ENCODE results near the gene FYCO1. TPM values are rescaled to one million over a fixed set of nuclear protein-coding genes. Genes with fewer than 3 reads are reported as not detected.

Gene FYCO1
- total and polyA plus RNA-seq, 9 of the 15 experiments (the other 6 are each of a cell fraction or from before 2014, with no cell fraction given), result 2.1 to 13.8 (median 7.4) TPM

DNA sequence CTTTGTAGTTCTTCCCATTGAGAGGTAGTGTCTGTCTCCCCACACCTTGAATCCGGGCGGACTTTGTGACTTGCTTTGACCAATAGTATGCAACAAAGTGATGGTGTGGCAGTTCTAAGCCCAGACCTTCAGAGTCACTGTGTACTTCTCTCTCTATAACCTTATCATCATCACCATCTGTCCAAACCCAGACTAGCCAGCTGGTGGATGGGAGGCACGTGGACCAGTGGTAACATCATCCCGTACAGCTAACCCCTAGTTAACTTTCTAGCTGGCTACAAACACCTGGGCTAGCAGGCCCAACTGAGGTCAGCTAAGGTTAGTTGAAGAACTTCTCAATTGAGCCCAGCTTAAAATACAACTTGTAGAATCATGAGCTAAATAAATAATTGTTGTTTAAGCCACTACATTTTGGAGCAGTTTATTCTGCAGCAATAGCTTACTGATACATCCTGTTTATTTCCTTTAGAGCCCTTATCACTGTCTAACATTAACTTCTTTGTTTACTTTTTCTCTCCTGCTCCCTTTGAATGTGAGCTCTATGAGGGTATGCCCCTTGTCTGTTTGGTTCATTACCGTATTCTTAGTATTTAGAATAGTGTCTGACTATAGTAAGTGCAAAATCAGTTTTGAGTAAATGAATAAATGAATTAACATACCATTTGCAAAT, 120.8 kb downstream of the FYCO1 start (continued):
- TF ChIP-seq FOXA3 (CRISPR knock-in tag; conservative IDR thresholded peaks at IDR 0.05 in 1 of 2, IDR thresholded peaks at IDR 0.05 in 1 of 2) (peak in 1 of 2 experiments; percentile 81; a peak in 2 of 4 replicates), CREBBP (IDR thresholded peaks at IDR 0.05; ENCODE audit: low read depth, low read length) (no peak)

DNA sequence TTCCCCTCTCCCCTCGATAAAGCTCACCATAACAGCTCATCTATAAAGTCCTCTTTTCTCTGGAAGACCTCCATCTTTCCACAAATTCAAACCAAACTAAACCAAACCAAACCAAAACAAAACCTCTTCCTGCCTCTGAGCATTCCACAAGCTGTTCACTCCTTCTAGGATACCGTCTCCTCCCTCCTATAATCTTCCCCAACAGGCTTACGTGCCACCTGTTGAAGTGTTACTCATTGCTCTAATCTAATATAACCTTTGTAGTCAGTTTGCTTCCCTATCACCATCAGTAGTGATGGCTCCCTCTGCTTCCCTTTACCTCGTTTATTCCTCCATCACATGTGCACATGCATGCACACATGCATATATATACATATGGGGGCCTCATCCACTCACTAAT, 122.0 kb downstream of the FYCO1 start:
- no peaks in the 10 kb centered on the region for H4K20me1 ChIP-seq (replicated peaks; ENCODE audit: control insufficient read depth, insufficient read depth, low read length)
- no peak for TF ChIP-seq SNRNP70 (optimal IDR thresholded peaks at IDR 0.05; ENCODE audit: low read depth, low read length)
- no peak for TF ChIP-seq FOXK1 (CRISPR knock-in tag; IDR thresholded peaks at IDR 0.05; ENCODE audit: borderline replicate concordance)
- peak; percentile 69 for TF ChIP-seq CBFA2T3 (IDR thresholded peaks at IDR 0.05)
- no peak for TF ChIP-seq ZSCAN32 (CRISPR knock-in tag; IDR thresholded peaks at IDR 0.05)
- no peak for TF ChIP-seq HCFC1 (IDR thresholded peaks at IDR 0.05; ENCODE audit: low read depth, low read length)
- TF ChIP-seq ZNF133 (CRISPR knock-in tag; IDR thresholded peaks at IDR 0.05), result no peak
- no peak for TF ChIP-seq FOS (IDR thresholded peaks at IDR 0.05; ENCODE audit: extremely low read depth, insufficient read length)
- TF ChIP-seq NCOR1 (IDR thresholded peaks at IDR 0.05), result no peak
- no peak for TF ChIP-seq MCM2 (IDR thresholded peaks at IDR 0.05; ENCODE audit: low read depth)
- no peak for TF ChIP-seq SMARCE1 (IDR thresholded peaks at IDR 0.05)
- TF ChIP-seq PTTG1 (tag; IDR thresholded peaks at IDR 0.05; ENCODE audit: low read depth), result no peak
- TF ChIP-seq TCF3 (CRISPR knock-in tag; IDR thresholded peaks at IDR 0.05), result 0 out of 2 replicates have a peak, but pooled peaks have one; percentile 8
- TF ChIP-seq ZNF444 (CRISPR knock-in tag; IDR thresholded peaks at IDR 0.05), result no peak
- TF ChIP-seq ZFP91 (CRISPR knock-in tag; IDR thresholded peaks at IDR 0.05), result no peak
- peak in 1 of 2 experiments; percentile 33; a peak in 1 of 4 replicates for TF ChIP-seq TRIM24 (IDR thresholded peaks at IDR 0.05)
- TF ChIP-seq ARID1B (IDR thresholded peaks at IDR 0.05), result 0 out of 2 replicates have a peak, but pooled peaks have one; percentile 9
- peak; percentile 43 for TF ChIP-seq CBFA2T2 (conservative IDR thresholded peaks at IDR 0.05)
- TF ChIP-seq CREB1 (IDR thresholded peaks at IDR 0.05), result no peak
- no peak for TF ChIP-seq CREB1 (CRISPR knock-in tag; IDR thresholded peaks at IDR 0.05)
- no peak for TF ChIP-seq FOXM1 (IDR thresholded peaks at IDR 0.05; ENCODE audit: low read depth)
- no peak for TF ChIP-seq FOXM1 (CRISPR knock-in tag; IDR thresholded peaks at IDR 0.05; ENCODE audit: low read depth)
- TF ChIP-seq TAL1 (IDR thresholded peaks at IDR 0.05), result peak; percentile 25; the same call in 1 of the 2 replicates
- no peak for TF ChIP-seq POLR2A (conservative IDR thresholded peaks at IDR 0.05)
- TF ChIP-seq DNMT1 (IDR thresholded peaks at IDR 0.05), result no peak

More for the DNA sequence above, 122.0 kb downstream of the FYCO1 start:
- Histone ChIP-seq H3K9me3 (replicated peaks; ENCODE audit: control insufficient read depth, insufficient read depth, low read depth, low read length) (no peaks in the 10 kb centered on the region), H2AFZ (ENCODE audit: low read depth, low read length) (no peak overlapping the region), H3K27me3 (ENCODE audit: control insufficient read depth in 2 of 2, insufficient read depth in 2 of 2, low read length in 2 of 2) (peaks cover 0 to 13% of the 10 kb centered on the region in 2 experiments; a peak in 3 of 5 replicates), H3K4me3 (no peak overlapping the region), H3K9ac (ENCODE audit: insufficient read depth in 1 of 2, low read depth in 2 of 2, low read length in 2 of 2) (no peak overlapping the region), H3K4me2 (ENCODE audit: insufficient read depth, low read length) (no peak overlapping the region), H3K36me3 (ENCODE audit: control insufficient read depth, insufficient read depth, low read length) (no peaks in the 10 kb centered on the region), H3K79me2 (ENCODE audit: control insufficient read depth, insufficient read depth, low read length) (no peaks in the 10 kb centered on the region), H3K9me1 (ENCODE audit: control insufficient read depth, insufficient read depth, low read length) (no peaks in the 10 kb centered on the region), H3K4me1 (replicated peaks in 1 of 2; ENCODE audit: control insufficient read depth in 2 of 2, insufficient read depth in 2 of 2, low read length in 2 of 2) (peaks cover 0 to 4% of the 10 kb centered on the region in 2 experiments; a peak in 1 of 5 replicates), H3K27ac (ENCODE audit: extremely low read depth, low read depth, low read length) (no peak overlapping the region)
- WGBS (ENCODE audit: insufficient coverage, low coverage, missing lambda C conversion rate), result 14% methylated on average over 4 of the region's 4 CpGs
- DNase-seq (ENCODE audit: extremely low read depth in 1 of 4, low spot score in 3 of 4), result no peak
- intact Hi-C loops (cut with micrococcal nuclease), result no loop called here
- POLR2A ChIA-PET, result interaction anchor here (0.5 kb wide), 1 partner anchor 882 kb away, joined by 4 read pairs; no protein-coding TSS in a partner anchor
- ATAC-seq, result no peak
- CTCF ChIA-PET (ENCODE audit: low intra/inter-chr PET ratio), result no interaction called here
- FAIRE-seq, result no peak
- BruUV-seq (replicated peaks), result no TSS peak
- in situ Hi-C loops (cut with MboI), result no loop called here

Measured in K562 (cell line).